Measurements from ENCODE around the gene IGFL4. TPM values are rescaled to one million over a fixed set of nuclear protein-coding genes. Genes with fewer than 3 reads are reported as not detected.

Gene IGFL4
- total and polyA plus RNA-seq, 2 of the 13 experiments (the other 11 are each of a cell fraction or from before 2014, with no cell fraction given), result 1.2 to 1.4 TPM

GRCh38 chr19:46068345-46069258, 27.8 kb upstream of the IGFL4 start:
- ChIA-PET POLR2A (interaction anchor here (1.0 to 1.3 kb wide), 2 partner anchors 8 to 53 kb away, joined by 3 read pairs; no protein-coding TSS in a partner anchor), CTCF (ENCODE audit: low intra/inter-chr PET ratio, low total read pairs) (interaction anchor here (1.4 to 1.6 kb wide), 2 partner anchors 9 kb away, joined by 5 to 7 read pairs; no protein-coding TSS in a partner anchor)
- intact Hi-C loops (cut with micrococcal nuclease; ENCODE audit: unreplicated experiment) (no loop called here), in situ Hi-C loops (cut with HindIII; ENCODE audit: extremely low pct_ligation_motif_present, low pct_unique_long_range_greater_than_20kb) (no loop called here)
- peaks cover 79% of the 10 kb centered on the region for H3K4me1 ChIP-seq (ENCODE audit: insufficient read depth, low read length)
- peak overlapping the region in 1 of 3 experiments; percentile 43; a peak in 1 of 6 replicates for H3K4me3 ChIP-seq (replicated peaks in 1 of 3; ENCODE audit: insufficient read depth in 1 of 3, low read depth in 2 of 3, low read length in 3 of 3)
- no peak overlapping the region for H2AFZ ChIP-seq (ENCODE audit: low read length)
- FAIRE-seq, result peak; percentile 78
- H3K9ac ChIP-seq (ENCODE audit: insufficient read depth, low read depth, low read length), result peak overlapping the region; percentile 57
- no peaks in the 10 kb centered on the region for H3K79me2 ChIP-seq (ENCODE audit: insufficient read depth, low read length)
- no peaks in the 10 kb centered on the region for H4K20me1 ChIP-seq (ENCODE audit: insufficient read depth, low read length)
- no peaks in the 10 kb centered on the region for H3K9me3 ChIP-seq (ENCODE audit: low read length)
- peak; percentile 92 for DNase-seq (ENCODE audit: low spot score)
- BruUV-seq (replicated peaks), result TSS peak; percentile 99
- no peaks in the 10 kb centered on the region for H3K36me3 ChIP-seq (replicated peaks in 1 of 2; ENCODE audit: control insufficient read depth in 1 of 2, insufficient read depth in 2 of 2, low read length in 2 of 2)
- peak; percentile 75 for ATAC-seq
- peak overlapping the region; percentile 64 for H3K27ac ChIP-seq (ENCODE audit: extremely low read length, insufficient read depth, low read length)
- WGBS (ENCODE audit: low lambda C conversion rate), result 8% methylated on average over 12 of the region's 12 CpGs
- no peaks in the 10 kb centered on the region for H3K27me3 ChIP-seq (ENCODE audit: control insufficient read depth in 1 of 2, insufficient read depth in 2 of 2, low read length in 2 of 2)
- peak overlapping the region; percentile 67 for H3K4me2 ChIP-seq (ENCODE audit: low read depth, low read length)
- TF ChIP-seq MLLT10 (CRISPR knock-in tag; IDR thresholded peaks at IDR 0.05) (no peak), SOX13 (IDR thresholded peaks at IDR 0.05) (0 out of 2 replicates have a peak, but pooled peaks have one; percentile 34), SOX13 (CRISPR knock-in tag; conservative IDR thresholded peaks at IDR 0.05 in 1 of 2, IDR thresholded peaks at IDR 0.05 in 1 of 2) (peak in 1 of 2 experiments; percentile 77; a peak in 2 of 4 replicates), RXRA (CRISPR knock-in tag; IDR thresholded peaks at IDR 0.05) (peak; percentile 70; the same call in 1 of the 2 replicates), MEIS2 (CRISPR knock-in tag; IDR thresholded peaks at IDR 0.05) (no peak), PAF1 (CRISPR knock-in tag; IDR thresholded peaks at IDR 0.05) (no peak), ZBTB21 (CRISPR knock-in tag; IDR thresholded peaks at IDR 0.05) (no peak), KDM2A (CRISPR knock-in tag; IDR thresholded peaks at IDR 0.05; ENCODE audit: borderline replicate concordance, low read depth) (no peak), ZNF607 (CRISPR knock-in tag; IDR thresholded peaks at IDR 0.05; ENCODE audit: borderline replicate concordance) (no peak), ZNF646 (CRISPR knock-in tag; IDR thresholded peaks at IDR 0.05) (no peak), ZSCAN29 (CRISPR knock-in tag; conservative IDR thresholded peaks at IDR 0.05) (no peak), ZNF3 (CRISPR knock-in tag; IDR thresholded peaks at IDR 0.05) (no peak), ZNF678 (CRISPR knock-in tag; IDR thresholded peaks at IDR 0.05) (no peak), ZNF879 (CRISPR knock-in tag; IDR thresholded peaks at IDR 0.05) (no peak), SALL2 (CRISPR knock-in tag; IDR thresholded peaks at IDR 0.05) (no peak), MAFF (IDR thresholded peaks at IDR 0.05; ENCODE audit: low read depth, low read length) (0 out of 2 replicates have a peak, but pooled peaks have one; percentile 1)
- TF ChIP-seq, protein P1, sequence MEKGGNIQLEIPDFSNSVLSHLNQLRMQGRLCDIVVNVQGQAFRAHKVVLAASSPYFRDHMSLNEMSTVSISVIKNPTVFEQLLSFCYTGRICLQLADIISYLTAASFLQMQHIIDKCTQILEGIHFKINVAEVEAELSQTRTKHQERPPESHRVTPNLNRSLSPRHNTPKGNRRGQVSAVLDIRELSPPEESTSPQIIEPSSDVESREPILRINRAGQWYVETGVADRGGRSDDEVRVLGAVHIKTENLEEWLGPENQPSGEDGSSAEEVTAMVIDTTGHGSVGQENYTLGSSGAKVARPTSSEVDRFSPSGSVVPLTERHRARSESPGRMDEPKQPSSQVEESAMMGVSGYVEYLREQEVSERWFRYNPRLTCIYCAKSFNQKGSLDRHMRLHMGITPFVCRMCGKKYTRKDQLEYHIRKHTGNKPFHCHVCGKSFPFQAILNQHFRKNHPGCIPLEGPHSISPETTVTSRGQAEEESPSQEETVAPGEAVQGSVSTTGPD (CRISPR knock-in tag; IDR thresholded peaks at IDR 0.05), result no peak
